GM12892 (cell line): Measurements from ENCODE around the gene ZNF133. TPM values are rescaled to one million over a fixed set of nuclear protein-coding genes. Genes with fewer than 3 reads are reported as not detected.
A peak's percentile ranks its signal among the peaks of the same experiment; 100 is the strongest.
"Not testable (repeated sequence)": the region's sequence is repeated elsewhere in the genome, so short reads cannot be mapped to it uniquely, and the experiment has no call there.

Source experiments
- DNase-seq: peaks from one replicate; pipeline ENCODE4 v3.0.0; 2011; ENCODE audit not compliant: insufficient read length
- FAIRE-seq: peaks from 2 replicates; lab custom pipeline; 2011; peaks lifted over from hg19 to GRCh38; lab: Jason Lieb, UNC
- POLR2A ChIP-seq: IDR thresholded peaks from 2 replicates; pipeline ENCODE4 v1.6.1; 2011; ENCODE audit warnings: low read depth, low read length, control low read depth
- POLR2AphosphoS5 ChIP-seq: IDR thresholded peaks from 2 replicates; pipeline ENCODE4 v1.6.1; 2011; ENCODE audit warnings: low read depth, low read length, control low read depth
- TAF1 ChIP-seq: IDR thresholded peaks from 2 replicates; pipeline ENCODE4 v1.6.1; 2011; ENCODE audit warnings: low read depth, mild to moderate bottlenecking, control low read depth, low read length, borderline replicate concordance
- polyA plus RNA-seq: library from polyadenylated mRNA; unstranded; fragments of >200 nt; gene quantifications from one replicate; pipeline ENCODE4 v1.2.1, GENCODE V29; 2012; ENCODE audit warnings: missing spikeins, inconsistent platforms; ENCODE audit not compliant: missing spikeins

The ZNF133 gene
- 8.2 TPM for polyA plus RNA-seq

DNA sequence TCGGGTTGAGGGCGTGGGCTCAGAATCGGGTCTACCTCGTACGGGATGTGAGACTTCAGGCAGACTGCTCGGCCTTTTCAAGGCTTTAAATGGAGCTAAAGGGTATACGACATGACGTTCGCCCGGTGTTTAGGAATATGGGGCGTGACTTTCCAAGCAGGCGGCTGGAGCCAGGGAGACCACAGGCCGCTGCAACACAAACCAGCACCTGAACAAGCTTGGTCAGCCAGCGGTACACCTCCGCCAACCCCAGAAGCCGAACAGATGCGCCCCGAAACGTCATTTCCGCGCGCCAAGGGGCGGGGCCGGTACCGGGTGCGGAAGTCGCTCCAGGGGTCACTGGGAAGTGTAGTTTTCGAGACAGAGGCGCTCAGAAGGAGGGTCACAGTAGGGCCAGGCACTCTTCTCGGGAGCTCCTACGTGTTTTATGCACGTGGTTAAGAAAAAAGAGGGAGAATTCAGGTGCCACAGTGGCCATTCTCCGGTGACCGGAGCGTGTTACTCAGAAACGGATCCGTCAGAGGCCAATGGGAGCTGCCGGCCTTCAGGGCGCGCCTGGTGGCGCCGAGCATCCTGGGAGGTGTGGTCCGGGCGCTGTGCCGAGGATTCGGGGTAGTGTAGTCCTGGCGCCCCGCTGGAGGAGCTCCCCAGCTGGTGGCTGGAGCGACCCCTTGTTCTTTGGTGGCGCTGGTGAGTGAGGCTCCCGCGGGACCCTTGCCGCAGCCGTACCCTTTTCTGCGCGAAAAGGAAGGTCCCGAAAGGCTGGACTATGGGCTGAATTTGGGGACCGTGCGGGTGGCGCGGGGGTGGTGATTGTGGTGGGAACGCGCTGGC lies at the start of gene ZNF133:
Gene ZNF133, plus strand, starts transcription at position 613 of the 834 bp plus-strand sequence. CDS start 17,160 bp downstream, outside the sequence.
- peak; percentile 84 for TF ChIP-seq POLR2AphosphoS5
- peak; percentile 50; the same call in 1 of the 2 replicates for TF ChIP-seq TAF1
- TF ChIP-seq POLR2A = peak; percentile 90
- FAIRE-seq (peak; percentile 93), DNase-seq (peak; percentile 87)

DNA sequence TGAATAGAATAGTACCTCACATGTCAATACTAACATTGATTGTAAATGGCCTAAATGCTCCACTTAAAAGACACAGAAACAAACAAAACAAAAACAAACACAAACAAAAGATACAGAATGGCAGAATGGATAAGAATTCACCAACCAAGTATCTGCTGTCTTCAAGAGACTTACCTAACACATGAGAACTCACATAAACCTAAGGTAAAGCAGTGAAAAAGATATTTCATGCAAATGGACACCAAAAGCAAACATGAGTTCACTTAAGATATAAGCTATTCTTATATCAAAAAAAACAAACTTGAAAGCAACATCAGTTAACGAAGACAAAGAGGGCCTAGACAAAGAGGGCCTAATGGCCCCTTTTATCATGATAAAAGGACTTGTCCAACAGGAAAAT lies 47.3 kb upstream of the ZNF133 start:
- no peak for DNase-seq
- TF ChIP-seq TAF1 (no peak), POLR2A (no peak), POLR2AphosphoS5 (no peak)
- FAIRE-seq = no peak

DNA sequence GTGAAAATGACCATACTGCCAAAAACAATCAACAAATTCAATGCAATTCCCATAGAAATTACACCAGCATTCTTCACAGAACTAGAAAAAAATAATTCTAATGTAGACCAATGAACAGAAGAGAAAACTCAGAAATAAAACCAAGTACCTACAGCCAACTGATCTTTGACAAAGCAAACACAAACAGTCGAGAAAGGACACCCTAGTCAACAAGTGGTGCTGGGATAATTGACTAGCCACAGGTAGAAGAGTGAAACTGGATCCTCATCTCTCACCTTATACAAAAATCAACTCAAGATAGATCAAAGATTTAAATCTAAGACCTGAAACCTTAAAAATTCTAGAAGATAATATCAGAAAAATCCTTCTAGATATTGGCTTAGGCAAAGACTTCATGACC lies 44.5 kb upstream of the ZNF133 start:
- DNase-seq = no peak
- FAIRE-seq = no peak
- TF ChIP-seq POLR2AphosphoS5 (no peak), POLR2A (no peak), TAF1 (no peak)

DNA sequence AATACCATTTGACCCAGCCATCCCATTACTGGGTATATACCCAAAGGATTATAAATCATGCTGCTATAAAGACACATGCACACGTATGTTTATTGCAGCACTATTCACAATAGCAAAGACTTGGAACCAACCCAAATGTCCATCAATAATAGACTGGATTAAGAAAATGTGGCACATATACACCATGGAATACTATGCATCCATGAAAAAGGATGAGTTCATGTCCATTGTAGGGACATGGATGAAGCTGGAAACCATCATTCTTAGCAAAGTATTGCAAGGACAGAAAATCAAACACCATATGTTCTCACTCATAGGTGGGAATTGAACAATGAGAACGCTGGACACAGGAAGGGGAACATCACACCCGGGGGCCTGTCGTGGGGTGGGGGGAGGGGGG lies 39.8 kb upstream of the ZNF133 start:
- FAIRE-seq, DNase-seq: not testable (repeated sequence)

DNA sequence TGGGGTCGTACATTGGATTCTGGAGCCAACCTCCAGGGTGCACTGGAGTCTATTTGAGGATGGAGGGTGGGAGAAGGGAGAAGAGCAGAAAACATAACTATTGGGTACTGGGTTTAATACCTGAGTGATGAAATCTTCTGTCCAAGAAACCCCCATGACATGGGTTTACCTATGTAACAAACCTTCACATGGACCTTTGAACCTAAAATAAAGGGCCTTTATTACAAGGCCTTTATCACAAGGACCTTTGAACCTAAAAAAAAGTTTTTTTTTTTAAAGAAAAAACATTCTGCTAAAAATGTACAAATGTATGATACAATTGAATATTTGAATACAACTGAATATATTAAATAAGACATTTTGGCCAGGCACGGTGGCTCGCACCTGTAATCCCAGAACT lies 38.1 kb upstream of the ZNF133 start:
- DNase-seq = no peak
- TF ChIP-seq TAF1 = no peak
- no peak for TF ChIP-seq POLR2AphosphoS5
- no peak for FAIRE-seq

DNA sequence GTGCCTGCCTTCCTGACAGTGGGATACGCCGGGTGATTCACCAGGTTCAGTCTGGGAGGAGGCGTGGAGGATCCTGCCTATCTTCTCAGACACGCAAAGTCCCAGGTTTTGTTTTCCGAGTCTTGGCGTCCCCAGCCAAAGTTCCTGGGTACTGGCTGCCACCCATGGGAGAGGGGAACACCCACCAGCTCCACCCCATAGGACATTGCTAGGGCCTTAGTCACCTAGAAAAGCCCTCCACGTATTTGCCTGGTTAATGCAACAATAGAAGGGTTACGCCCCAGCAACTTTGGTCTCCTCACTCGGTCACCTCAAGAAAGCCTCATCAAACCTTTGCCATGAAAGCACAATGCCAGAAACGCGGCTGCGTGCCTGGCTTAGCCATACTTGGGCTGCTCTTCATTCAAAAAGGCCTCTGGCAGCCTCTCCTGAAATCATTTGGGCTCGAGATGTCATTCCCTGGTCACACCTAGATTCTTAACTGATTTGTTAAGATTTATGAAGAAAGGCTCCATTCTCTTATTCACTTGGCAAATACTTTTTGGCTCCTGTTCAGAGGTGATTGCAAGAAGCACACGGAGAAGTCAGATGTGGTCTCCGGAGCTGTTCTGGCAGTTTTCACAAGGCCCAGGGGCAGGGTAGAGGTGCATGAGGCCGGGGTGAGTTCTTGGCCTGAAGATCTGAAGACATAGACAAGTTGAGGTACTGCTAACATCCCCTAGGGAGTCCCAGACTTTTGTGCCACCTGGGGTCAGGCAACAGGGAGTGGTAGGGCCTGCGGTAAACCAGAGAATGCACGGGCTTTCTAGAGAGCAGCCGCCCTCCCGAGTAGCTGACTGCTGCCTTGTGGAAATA lies 35.5 kb upstream of the ZNF133 start:
- no peak for FAIRE-seq
- DNase-seq = no peak
- no peak for TF ChIP-seq TAF1
- no peak for TF ChIP-seq POLR2AphosphoS5
- no peak for TF ChIP-seq POLR2A

DNA sequence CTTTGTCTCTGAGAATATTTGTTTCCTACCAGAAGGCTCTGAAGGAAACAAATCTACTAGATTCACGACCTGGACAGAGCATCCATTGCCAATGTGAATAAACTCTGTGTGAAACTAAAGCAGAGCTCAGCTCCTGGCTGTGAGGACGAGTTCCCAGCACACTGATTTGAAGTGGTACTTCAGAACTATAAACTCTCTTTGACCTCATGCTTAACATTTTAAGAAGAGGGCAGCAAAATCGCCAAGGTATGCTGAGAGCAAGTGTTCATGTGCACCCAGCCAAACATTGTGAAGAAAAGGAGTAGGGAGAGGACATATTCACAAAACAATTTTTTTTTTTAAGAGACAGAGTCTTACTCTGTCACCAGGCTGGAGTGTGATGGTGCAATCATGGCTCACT lies 33.7 kb upstream of the ZNF133 start:
- DNase-seq (no peak), FAIRE-seq (no peak)
- TF ChIP-seq POLR2AphosphoS5 (no peak), TAF1 (no peak), POLR2A (no peak)

DNA sequence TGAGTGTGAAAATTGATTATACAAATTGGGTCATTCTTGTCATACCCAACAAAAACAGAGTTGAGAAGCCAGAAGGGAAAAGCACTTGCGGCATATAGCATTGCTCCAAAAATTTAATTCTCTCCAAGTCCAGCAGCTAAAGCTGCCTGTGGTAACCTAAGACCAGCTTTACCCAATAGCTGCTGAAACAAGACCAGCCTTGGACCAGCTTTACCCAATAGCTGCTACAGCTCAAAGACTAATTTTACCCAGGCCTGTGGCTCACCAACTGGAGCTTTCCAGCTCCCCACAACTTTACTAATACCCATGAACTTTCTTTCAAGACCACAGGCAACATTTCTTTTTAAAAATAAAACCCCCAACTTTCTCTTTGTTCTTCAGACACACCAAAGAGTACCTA lies 32.8 kb upstream of the ZNF133 start:
- DNase-seq (no peak), FAIRE-seq (no peak)
- no peak for TF ChIP-seq POLR2A
- no peak for TF ChIP-seq POLR2AphosphoS5
- TF ChIP-seq TAF1 = no peak

DNA sequence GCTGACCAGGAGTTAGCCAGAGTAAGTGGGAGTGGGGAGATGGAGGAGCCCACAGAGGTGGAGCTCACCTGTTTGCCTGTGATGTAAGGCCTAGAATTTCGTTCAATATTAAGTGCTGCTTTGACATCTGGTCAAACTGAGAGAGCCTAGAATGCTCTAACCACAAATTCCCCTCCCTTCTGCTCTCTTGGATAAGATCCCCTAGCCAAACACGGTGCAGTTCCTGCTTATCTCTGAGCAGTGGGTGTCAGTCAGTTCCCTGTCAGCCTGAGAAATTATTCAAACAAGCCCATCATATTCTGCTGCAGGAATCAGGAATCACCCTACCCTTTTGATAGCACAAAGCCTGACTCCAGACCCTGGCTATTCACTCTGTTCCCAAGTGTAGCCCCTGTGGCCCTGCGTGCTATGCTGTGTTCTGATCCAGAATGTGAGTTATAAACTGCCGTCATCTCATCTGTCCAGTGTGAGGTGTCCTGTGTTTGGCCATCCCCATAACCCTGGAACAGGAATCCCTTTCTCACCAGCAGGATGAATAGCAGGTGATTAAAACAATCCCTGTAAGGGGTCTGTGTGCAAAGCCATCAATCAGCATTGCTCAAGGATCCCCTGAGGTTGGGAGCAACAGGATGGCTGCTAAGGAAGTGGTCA lies 31.8 kb upstream of the ZNF133 start:
- DNase-seq (no peak), FAIRE-seq (no peak)
- TF ChIP-seq POLR2A (no peak), POLR2AphosphoS5 (no peak), TAF1 (no peak)

DNA sequence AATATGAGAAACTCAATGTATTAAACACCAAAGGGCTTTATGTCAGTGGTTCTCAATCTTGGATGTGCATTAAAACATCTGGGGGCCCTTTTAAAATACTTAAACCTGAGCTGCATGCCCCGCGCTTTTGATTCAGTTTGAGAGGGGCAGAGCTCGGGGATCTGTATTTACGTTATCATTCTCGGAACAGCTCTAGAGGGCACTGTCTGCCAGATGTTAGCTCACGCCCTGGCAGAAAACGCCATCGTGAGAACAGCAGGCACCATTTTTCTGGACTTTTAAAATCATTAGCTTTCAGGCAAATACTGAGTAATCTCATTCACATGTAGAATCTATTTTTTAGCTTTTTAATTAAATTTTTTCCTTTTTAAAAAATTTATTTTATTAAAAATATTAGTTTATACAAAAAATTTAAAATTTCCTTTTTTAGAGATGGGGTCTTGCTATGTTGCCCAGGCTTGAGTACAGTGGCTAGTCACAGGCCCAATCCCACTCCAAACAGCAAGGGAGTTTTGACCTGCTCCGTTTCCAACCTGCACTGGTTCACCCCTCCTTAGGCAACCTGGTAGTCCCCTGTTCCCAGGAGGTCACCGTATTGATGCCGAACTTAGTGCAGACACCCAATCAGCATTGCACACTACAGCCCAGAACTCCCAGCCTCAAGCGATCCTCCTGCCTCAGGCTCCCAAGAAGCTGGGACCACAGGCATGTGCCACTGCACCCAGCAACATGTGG lies 30.0 kb upstream of the ZNF133 start:
- DNase-seq = no peak
- FAIRE-seq = no peak

DNA sequence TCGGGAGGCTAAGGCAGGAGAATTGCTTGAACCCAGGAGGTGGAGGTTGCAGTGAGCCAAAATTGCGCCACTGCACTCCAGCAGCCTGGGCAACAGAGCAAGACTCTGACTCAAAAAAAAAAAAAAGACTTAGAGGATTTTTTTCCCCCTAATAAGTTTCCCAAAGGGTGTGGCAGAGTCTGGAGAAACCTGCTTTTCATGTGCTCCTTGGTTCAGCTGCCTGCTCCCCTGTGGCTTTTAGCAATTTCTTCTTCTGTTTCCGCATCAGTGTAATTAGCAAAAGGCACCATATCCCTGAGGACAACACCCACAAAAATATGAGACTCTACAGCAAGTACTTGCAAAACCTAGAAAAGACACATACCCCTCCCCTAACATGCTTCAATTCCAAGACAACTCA lies 28.6 kb upstream of the ZNF133 start:
- no peak for FAIRE-seq
- TF ChIP-seq TAF1 = no peak
- no peak for TF ChIP-seq POLR2A
- no peak for TF ChIP-seq POLR2AphosphoS5

More for the DNA sequence above, 30.0 kb upstream of the ZNF133 start:
- TF ChIP-seq TAF1 = no peak
- no peak for TF ChIP-seq POLR2A
- TF ChIP-seq POLR2AphosphoS5 = no peak

More for the DNA sequence above, 28.6 kb upstream of the ZNF133 start:
- no peak for DNase-seq
